ENCODE results near the gene FTO.

Gene FTO

GRCh38 chr16:53756275-53756996 lies 52.5 kb downstream of the FTO start:
- no peak for DNase-seq

- DNase-seq: no peak
Observed at GRCh38 chr16:53757971-53758609, 54.1 kb downstream of the FTO start.

- no peak for DNase-seq
Observed at GRCh38 chr16:53761962-53762703, 58.2 kb downstream of the FTO start.

- DNase-seq: no peak
Observed at GRCh38 chr16:53766304-53767016, 62.5 kb downstream of the FTO start.

- no peak for DNase-seq
Observed at GRCh38 chr16:53768167-53768566, 64.2 kb downstream of the FTO start.

GRCh38 chr16:53768593-53768992 lies 64.6 kb downstream of the FTO start:
- no peak for DNase-seq

GRCh38 chr16:53769185-53769584 lies 65.2 kb downstream of the FTO start:
- DNase-seq: no peak

- no peak for DNase-seq
Observed at GRCh38 chr16:53769787-53770186, 65.8 kb downstream of the FTO start.

GRCh38 chr16:53770641-53771040 lies 66.7 kb downstream of the FTO start:
- DNase-seq: no peak

- DNase-seq: no peak
Observed at GRCh38 chr16:53771655-53772497, 67.9 kb downstream of the FTO start.

GRCh38 chr16:53773150-53773846 lies 69.3 kb downstream of the FTO start:
- no peak for DNase-seq

- DNase-seq: no peak
Observed at GRCh38 chr16:53773881-53774280, 69.9 kb downstream of the FTO start.

GRCh38 chr16:53775106-53775820 lies 71.3 kb downstream of the FTO start:
- no peak for DNase-seq

GRCh38 chr16:53775821-53776431 lies 72.0 kb downstream of the FTO start:
- no peak for DNase-seq

- no peak for DNase-seq
Observed at GRCh38 chr16:53779186-53779585, 75.2 kb downstream of the FTO start.

- DNase-seq: no peak
Observed at GRCh38 chr16:53780051-53780450, 76.1 kb downstream of the FTO start.

GRCh38 chr16:53781023-53781605 lies 77.2 kb downstream of the FTO start:
- no peak for DNase-seq

- no peak for DNase-seq
Observed at GRCh38 chr16:53782148-53782547, 78.2 kb downstream of the FTO start.

- DNase-seq: no peak
Observed at GRCh38 chr16:53784291-53784690, 80.3 kb downstream of the FTO start.

GRCh38 chr16:53785044-53785443 lies 81.1 kb downstream of the FTO start:
- no peak for DNase-seq

Measured in activated CD4-positive, alpha-beta T cell treated with anti-CD3 and anti-CD28 coated beads for 48 hours (primary cell).